Mesothelial cell of epicardium (in vitro differentiated cells): ENCODE measurements around the gene CTTN. TPM values are rescaled to one million over a fixed set of nuclear protein-coding genes. Genes with fewer than 3 reads are reported as not detected.

Experiments
- DNase-seq, 2 experiments: peaks; one replicate each; pipeline ENCODE4 v3.0.0; 2021; ENCODE audit warnings: low spot score in 2 of 2; ENCODE audit not compliant: unreplicated experiment in 2 of 2
- H3K27ac Mint-ChIP-seq: 2 replicates; pipeline ENCODE4 v1.8.0; 2021; ENCODE audit warnings: mixed read lengths
- H3K27me3 Mint-ChIP-seq: 2 replicates; pipeline ENCODE4 v1.8.0; 2021; ENCODE audit warnings: low read depth, mixed read lengths
- H3K36me3 Mint-ChIP-seq: 2 replicates; pipeline ENCODE4 v1.8.0; 2021; ENCODE audit warnings: mixed read lengths
- H3K4me1 Mint-ChIP-seq: 2 replicates; pipeline ENCODE4 v1.8.0; 2021; ENCODE audit warnings: mixed read lengths
- H3K4me3 Mint-ChIP-seq: 2 replicates; pipeline ENCODE4 v1.8.0; 2021; ENCODE audit warnings: mild to moderate bottlenecking, moderate library complexity, mixed read lengths
- H3K9me3 Mint-ChIP-seq: 2 replicates; pipeline ENCODE4 v1.8.0; 2021; ENCODE audit warnings: mixed read lengths
- CTCF ChIP-seq: fragments of 200-600 bp; sonication (generic); IDR thresholded peaks from one replicate; pipeline ENCODE4 v1.5.0; 2021; ENCODE audit warnings: antibody characterized with exemption; ENCODE audit not compliant: unreplicated experiment
- total RNA-seq: library from RNA; stranded (reverse); gene quantifications from 3 replicates; pipeline ENCODE4 v1.2.1, GENCODE V29; 2021

The CTTN gene
- total RNA-seq, 1 donor from 2014 or later, result 318 TPM

- no peak for TF ChIP-seq CTCF
- H3K27ac Mint-ChIP-seq, result no peak overlapping the region
- no peak for DNase-seq
- H3K4me1 Mint-ChIP-seq, result peaks cover 2% of the 10 kb centered on the region
- H3K4me3 Mint-ChIP-seq, result no peak overlapping the region
- peaks cover 3% of the 10 kb centered on the region for H3K27me3 Mint-ChIP-seq
- H3K9me3 Mint-ChIP-seq, result no peaks in the 10 kb centered on the region
- no peaks in the 10 kb centered on the region for H3K36me3 Mint-ChIP-seq
Observed at GRCh38 chr11:70463478-70464255, 65.3 kb downstream of the CTTN start.

GRCh38 chr11:70464509-70465361, 66.4 kb downstream of the CTTN start:
- no peaks in the 10 kb centered on the region for H3K9me3 Mint-ChIP-seq
- no peak for TF ChIP-seq CTCF
- no peak for DNase-seq
- no peak overlapping the region for H3K4me3 Mint-ChIP-seq
- no peaks in the 10 kb centered on the region for H3K36me3 Mint-ChIP-seq
- peaks cover 3% of the 10 kb centered on the region for H3K27me3 Mint-ChIP-seq
- no peak overlapping the region for H3K27ac Mint-ChIP-seq
- H3K4me1 Mint-ChIP-seq, result peaks cover 2% of the 10 kb centered on the region

- H3K27ac Mint-ChIP-seq, result no peak overlapping the region
- DNase-seq, result no peak
- H3K27me3 Mint-ChIP-seq, result peaks cover 3% of the 10 kb centered on the region
- no peaks in the 10 kb centered on the region for H3K9me3 Mint-ChIP-seq
- no peak for TF ChIP-seq CTCF
- peaks cover 2% of the 10 kb centered on the region for H3K4me1 Mint-ChIP-seq
- no peaks in the 10 kb centered on the region for H3K36me3 Mint-ChIP-seq
- H3K4me3 Mint-ChIP-seq, result no peak overlapping the region
Observed at GRCh38 chr11:70466154-70466553, 67.8 kb downstream of the CTTN start.

GRCh38 chr11:70466596-70466995, 68.3 kb downstream of the CTTN start:
- H3K4me1 Mint-ChIP-seq, result peaks cover 2% of the 10 kb centered on the region
- no peak overlapping the region for H3K27ac Mint-ChIP-seq
- H3K36me3 Mint-ChIP-seq, result no peaks in the 10 kb centered on the region
- no peak overlapping the region for H3K4me3 Mint-ChIP-seq
- peaks cover 3% of the 10 kb centered on the region for H3K27me3 Mint-ChIP-seq
- no peaks in the 10 kb centered on the region for H3K9me3 Mint-ChIP-seq
- TF ChIP-seq CTCF, result no peak
- no peak for DNase-seq

GRCh38 chr11:70467201-70468085, 69.1 kb downstream of the CTTN start:
- Mint-ChIP-seq H3K4me3 (no peak overlapping the region), H3K36me3 (no peaks in the 10 kb centered on the region), H3K27me3 (peaks cover 3% of the 10 kb centered on the region), H3K9me3 (no peaks in the 10 kb centered on the region), H3K4me1 (peaks cover 2% of the 10 kb centered on the region), H3K27ac (no peak overlapping the region)
- DNase-seq, result peak in 1 of 2 experiments; percentile 79
- TF ChIP-seq CTCF, result peak; percentile 94
